GM10847 (cell line): Measurements from ENCODE around the gene ATP23.
A peak's percentile ranks its signal among the peaks of the same experiment; 100 is the strongest.

Experiments used
- POLR2A ChIP-seq: IDR thresholded peaks from 2 replicates; pipeline ENCODE4 v1.6.1; 2011; ENCODE audit not compliant: insufficient read length; ENCODE audit errors: extremely low read depth

Gene ATP23, protein sequence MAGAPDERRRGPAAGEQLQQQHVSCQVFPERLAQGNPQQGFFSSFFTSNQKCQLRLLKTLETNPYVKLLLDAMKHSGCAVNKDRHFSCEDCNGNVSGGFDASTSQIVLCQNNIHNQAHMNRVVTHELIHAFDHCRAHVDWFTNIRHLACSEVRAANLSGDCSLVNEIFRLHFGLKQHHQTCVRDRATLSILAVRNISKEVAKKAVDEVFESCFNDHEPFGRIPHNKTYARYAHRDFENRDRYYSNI

DNA sequence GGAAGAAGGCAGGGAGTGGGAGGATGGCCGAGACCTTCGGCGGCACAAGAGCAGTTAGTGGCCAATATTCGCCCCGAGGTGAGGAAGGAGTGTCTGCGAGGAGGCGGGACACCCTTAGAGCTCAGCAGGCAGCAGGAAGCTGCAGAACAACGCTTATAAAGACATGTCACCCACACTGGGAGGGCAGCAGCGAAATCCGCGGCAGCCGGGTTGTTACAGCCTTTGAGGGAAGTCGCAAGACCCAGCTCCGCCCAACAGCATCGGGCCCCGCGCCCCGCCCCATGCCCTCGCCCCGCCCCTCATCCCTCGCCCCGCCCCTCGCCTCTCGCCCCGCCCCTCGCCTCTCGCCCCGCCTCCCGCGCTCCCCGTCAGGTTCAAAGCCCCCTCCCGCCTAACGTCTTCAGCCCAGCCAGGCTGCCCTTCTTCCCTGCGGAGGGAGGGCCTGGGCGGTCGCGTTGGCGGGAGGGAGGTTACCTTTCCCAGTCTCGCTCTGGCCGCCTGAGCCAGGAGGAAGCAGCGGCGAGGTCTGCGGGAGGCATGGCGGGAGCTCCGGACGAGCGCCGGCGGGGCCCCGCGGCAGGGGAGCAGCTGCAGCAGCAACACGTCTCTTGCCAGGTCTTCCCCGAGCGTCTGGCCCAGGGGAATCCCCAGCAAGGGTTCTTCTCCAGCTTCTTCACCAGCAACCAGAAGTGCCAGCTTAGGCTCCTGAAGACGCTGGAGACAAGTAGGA lies at the start of gene ATP23:
Gene ATP23, plus strand, starts transcription at position 403 of the 730 bp plus-strand sequence. Its CDS starts 135 bp downstream, at position 538.
- peak; percentile 82 for TF ChIP-seq POLR2A

- TF ChIP-seq POLR2A, result no peak
These were observed 49.0 kb upstream of the ATP23 start for GRCh38 chr12:57892232-57892972.

GRCh38 chr12:57893431-57894353 lies 47.7 kb upstream of the ATP23 start:
- no peak for TF ChIP-seq POLR2A

DNA sequence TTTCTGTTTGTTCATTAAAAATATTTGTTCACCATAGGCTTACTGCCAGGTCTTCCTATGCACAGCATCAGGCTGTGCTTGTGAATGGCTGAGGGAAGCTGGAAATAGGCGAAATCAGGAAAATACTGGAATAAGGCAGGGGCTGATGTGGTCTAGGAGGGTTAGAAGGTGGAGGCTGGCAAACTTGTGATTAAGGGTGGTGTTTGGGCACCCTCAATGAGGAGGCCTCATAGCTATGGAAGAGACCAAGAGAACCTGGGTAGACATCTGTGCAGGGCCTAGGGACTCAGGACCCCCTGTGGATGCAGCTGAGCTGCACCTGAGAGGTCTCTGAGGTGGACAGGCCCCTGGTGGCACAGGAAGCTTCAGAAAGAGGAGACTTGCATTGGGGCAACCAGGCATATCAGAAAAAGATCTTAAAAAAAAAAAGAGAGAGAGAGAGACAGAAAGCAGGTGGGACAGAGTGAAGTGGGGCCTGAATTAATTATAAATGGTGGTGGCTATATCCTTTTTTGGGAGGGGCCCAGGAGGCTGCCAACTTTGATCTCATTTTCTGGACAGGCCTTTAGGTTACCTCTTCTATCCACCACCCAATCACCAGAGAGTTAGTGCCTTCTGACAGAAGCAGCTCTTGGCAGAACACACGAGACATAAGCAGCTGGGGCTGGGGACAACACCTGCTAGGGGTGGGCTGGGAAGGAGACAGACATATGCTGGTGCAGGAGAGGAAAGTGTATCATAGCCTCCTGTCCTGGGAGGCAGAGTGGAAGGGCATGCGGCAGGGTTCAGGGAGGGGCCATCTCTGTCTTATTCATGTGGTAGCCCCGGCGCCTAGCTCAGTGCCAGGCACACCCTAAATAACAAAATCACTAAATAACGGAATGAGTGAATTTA lies 46.7 kb upstream of the ATP23 start:
- TF ChIP-seq POLR2A, result no peak

- no peak for TF ChIP-seq POLR2A
These were observed 45.8 kb upstream of the ATP23 start for GRCh38 chr12:57895389-57896114.

GRCh38 chr12:57896115-57896433 lies 45.3 kb upstream of the ATP23 start:
- no peak for TF ChIP-seq POLR2A

DNA sequence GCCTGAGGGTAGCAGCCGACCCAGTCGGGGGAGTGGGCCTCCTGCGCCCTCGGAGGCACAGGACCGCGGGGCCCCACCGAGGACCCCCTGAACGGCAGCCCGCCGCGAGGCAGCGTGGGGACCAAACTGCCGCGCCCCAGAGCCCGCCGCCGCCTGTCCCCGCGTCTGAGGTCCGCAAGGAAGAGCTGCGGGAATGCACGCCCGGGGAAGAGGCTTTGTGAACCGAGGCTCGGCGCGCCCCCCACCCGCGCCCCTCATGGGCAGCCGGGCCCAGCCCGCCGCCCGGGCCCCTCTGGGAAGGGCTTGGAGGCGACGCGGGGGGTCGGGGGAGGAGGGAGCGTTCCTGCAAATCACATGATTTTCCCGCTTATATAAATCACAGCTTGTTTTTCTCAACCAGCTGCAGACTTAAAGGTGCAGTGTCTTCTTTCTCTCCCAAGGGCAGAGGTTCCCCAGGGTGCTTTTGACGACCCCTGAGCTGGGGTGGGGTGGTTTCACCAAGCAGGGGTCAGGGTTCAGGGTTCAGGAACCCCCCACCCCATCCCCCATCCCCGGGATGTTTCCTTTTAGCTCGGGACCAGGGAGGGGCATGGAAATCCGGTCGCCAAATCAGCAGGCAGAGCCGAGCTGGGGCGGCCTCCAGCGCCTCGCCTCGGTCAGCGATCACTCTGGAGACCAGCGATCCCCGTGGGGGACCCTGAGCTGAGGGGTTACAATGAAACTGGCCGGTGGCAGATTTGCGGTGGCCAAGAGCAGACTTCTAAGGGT lies 44.7 kb upstream of the ATP23 start:
- no peak for TF ChIP-seq POLR2A

DNA sequence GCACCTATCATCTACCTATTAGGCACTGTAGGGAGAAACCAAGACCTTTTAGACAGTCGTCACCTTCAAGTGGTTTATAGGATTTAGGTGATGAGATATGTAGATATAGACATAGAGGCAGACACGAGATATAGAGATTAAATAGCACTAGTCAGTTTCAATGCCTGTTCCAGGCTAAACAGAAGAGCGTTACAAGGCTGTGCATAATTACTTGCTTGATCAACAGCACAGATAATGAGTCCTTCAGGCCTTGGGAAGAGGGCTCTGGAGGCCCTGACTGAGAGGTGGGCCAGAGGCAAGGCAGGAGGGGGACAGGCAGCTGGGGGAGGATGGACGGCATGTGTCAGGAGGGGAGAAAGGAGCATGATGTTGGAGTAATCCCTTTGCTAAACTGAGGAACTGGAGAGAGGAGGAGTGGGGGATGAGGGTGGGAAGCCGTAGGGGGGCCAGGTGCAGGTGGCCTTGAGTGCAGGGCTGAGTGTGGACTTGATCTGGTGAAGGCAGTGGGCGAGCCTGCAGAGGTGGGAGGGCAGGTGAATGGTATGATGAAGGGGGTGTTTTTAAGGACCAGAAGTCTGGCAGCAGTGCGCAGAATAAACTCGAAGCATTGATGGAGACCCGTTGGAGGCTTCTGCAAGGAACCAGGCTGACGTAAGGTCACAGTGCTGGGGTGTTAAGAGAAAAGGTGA lies 43.9 kb upstream of the ATP23 start:
- no peak for TF ChIP-seq POLR2A

GRCh38 chr12:57898308-57898970 lies 42.9 kb upstream of the ATP23 start:
- no peak for TF ChIP-seq POLR2A

GRCh38 chr12:57899010-57899662 lies 42.2 kb upstream of the ATP23 start:
- no peak for TF ChIP-seq POLR2A

- no peak for TF ChIP-seq POLR2A
These were observed 38.8 kb upstream of the ATP23 start for GRCh38 chr12:57902478-57902969.
